ENCODE data around the gene TOR1B. TPM values are rescaled to one million over a fixed set of nuclear protein-coding genes. Genes with fewer than 3 reads are reported as not detected.

TOR1B gene
- total RNA-seq, 6 experiments from 2014 or later: 31.6 to 43.1 (median 36.1) TPM

DNA sequence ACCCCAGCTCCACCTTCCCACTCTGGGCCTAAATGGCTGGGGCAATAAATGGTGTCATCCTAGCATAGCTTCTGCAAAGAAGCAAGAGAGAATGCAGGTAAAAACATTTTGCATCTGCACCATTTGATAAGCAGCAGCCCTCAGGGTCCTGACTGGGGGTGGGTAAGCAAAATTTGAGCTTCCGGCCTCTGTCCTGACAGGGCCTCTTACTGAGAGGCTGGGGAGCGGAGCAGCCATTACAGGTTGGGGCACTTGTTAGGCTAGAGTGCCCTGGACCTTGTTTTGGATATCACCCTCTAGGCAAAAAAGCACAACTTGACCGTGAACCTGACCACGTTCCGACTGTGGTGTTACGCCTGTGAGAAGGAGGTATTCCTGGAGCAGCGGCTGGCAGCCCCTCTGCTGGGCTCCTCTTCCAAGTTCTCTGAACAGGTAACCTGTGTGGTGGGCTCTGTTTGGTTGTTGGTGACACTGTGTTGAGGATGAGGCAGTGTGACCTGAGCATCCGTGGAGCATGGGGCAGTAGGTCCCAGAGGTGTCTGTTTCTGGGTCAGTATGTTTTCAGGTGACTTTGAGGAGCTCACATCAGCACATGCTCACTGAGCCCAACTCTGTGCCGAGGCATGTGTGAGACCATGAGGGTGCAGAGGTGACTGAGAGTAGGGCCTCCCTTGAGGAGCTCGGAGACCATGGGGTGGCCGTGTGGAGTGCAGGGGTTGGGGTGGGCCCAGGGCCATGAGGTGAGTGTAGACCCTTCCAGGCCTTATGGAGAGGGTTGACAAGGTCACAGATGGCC is 55.4 kb downstream of the TOR1B start:
- H3K4me1 Mint-ChIP-seq (ENCODE audit: low read depth): peaks cover 4% of the 10 kb centered on the region
- no peak overlapping the region for H3K4me3 Mint-ChIP-seq
- H3K9me3 Mint-ChIP-seq: no peaks in the 10 kb centered on the region
- H3K27ac Mint-ChIP-seq: no peak overlapping the region
- H3K36me3 Mint-ChIP-seq (ENCODE audit: low read depth): peaks cover 35% of the 10 kb centered on the region
- no peak for DNase-seq
- TF ChIP-seq, protein P1, sequence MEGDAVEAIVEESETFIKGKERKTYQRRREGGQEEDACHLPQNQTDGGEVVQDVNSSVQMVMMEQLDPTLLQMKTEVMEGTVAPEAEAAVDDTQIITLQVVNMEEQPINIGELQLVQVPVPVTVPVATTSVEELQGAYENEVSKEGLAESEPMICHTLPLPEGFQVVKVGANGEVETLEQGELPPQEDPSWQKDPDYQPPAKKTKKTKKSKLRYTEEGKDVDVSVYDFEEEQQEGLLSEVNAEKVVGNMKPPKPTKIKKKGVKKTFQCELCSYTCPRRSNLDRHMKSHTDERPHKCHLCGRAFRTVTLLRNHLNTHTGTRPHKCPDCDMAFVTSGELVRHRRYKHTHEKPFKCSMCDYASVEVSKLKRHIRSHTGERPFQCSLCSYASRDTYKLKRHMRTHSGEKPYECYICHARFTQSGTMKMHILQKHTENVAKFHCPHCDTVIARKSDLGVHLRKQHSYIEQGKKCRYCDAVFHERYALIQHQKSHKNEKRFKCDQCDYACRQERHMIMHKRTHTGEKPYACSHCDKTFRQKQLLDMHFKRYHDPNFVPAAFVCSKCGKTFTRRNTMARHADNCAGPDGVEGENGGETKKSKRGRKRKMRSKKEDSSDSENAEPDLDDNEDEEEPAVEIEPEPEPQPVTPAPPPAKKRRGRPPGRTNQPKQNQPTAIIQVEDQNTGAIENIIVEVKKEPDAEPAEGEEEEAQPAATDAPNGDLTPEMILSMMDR (IDR thresholded peaks at IDR 0.05): no peak
- peaks cover 2% of the 10 kb centered on the region; the same call in 1 of the 2 replicates for H3K27me3 Mint-ChIP-seq (ENCODE audit: insufficient read depth)

Other genes starting within 250 kb of the TOR1B start
- gene C9orf50, start 182.1 kb upstream of the TOR1B start, total RNA-seq (2021; fragmentation: NEBNext Ultra II Directional; extraction: Animal tissue kit (Norgen Biotek cat#: 25700)): under 1 TPM in 2 of 6 experiments, not detected in 4; 0.14 to 0.20 TPM
- 10 to 100 TPM; 81.6 to 90.0 (median 87.7) TPM for gene NTMT1, start 177.0 kb upstream of the TOR1B start, total RNA-seq (2021; fragmentation: NEBNext Ultra II Directional; extraction: Animal tissue kit (Norgen Biotek cat#: 25700))
- 10 to 100 TPM; 28.9 to 33.1 (median 30.6) TPM for gene ASB6, start 161.0 kb upstream of the TOR1B start, total RNA-seq (2021; fragmentation: NEBNext Ultra II Directional; extraction: Animal tissue kit (Norgen Biotek cat#: 25700))
- 100 to 1,000 TPM in 4 of 6 experiments, 10 to 100 TPM in 2; 34.0 to 113 (median 102) TPM for gene PRRX2, start 137.5 kb upstream of the TOR1B start, total RNA-seq (2021; fragmentation: NEBNext Ultra II Directional; extraction: Animal tissue kit (Norgen Biotek cat#: 25700))
- gene PTGES, start 50.1 kb upstream of the TOR1B start, total RNA-seq (2021; fragmentation: NEBNext Ultra II Directional; extraction: Animal tissue kit (Norgen Biotek cat#: 25700)): 10 to 100 TPM; 11.3 to 29.6 (median 26.0) TPM
- 10 to 100 TPM; 59.1 to 70.5 (median 67.1) TPM for gene TOR1A, start 21.0 kb downstream of the TOR1B start, total RNA-seq (2021; fragmentation: NEBNext Ultra II Directional; extraction: Animal tissue kit (Norgen Biotek cat#: 25700))
- gene C9orf78, start 32.1 kb downstream of the TOR1B start, total RNA-seq (2021; fragmentation: NEBNext Ultra II Directional; extraction: Animal tissue kit (Norgen Biotek cat#: 25700)): 10 to 100 TPM; 42.8 to 52.7 (median 48.5) TPM
- 10 to 100 TPM; 24.1 to 35.4 (median 26.2) TPM for gene USP20, start 32.3 kb downstream of the TOR1B start, total RNA-seq (2021; fragmentation: NEBNext Ultra II Directional; extraction: Animal tissue kit (Norgen Biotek cat#: 25700))
- gene FNBP1, start 240.0 kb downstream of the TOR1B start, total RNA-seq (2021; fragmentation: NEBNext Ultra II Directional; extraction: Animal tissue kit (Norgen Biotek cat#: 25700)): 10 to 100 TPM; 34.7 to 40.6 (median 35.5) TPM

Measured in HFFc6 (cell line).